ENCODE results near the gene PRSS8. TPM values are rescaled to one million over a fixed set of nuclear protein-coding genes. Genes with fewer than 3 reads are reported as not detected.
A peak's percentile ranks its signal among the peaks of the same experiment; 100 is the strongest.
"Not testable (repeated sequence)": the region's sequence is repeated elsewhere in the genome, so short reads cannot be mapped to it uniquely, and the experiment has no call there.

PRSS8 gene
- total and polyA plus RNA-seq, 11 donors = 0.17 to 0.44 (median 0.30) TPM; not detected in 5

DNA sequence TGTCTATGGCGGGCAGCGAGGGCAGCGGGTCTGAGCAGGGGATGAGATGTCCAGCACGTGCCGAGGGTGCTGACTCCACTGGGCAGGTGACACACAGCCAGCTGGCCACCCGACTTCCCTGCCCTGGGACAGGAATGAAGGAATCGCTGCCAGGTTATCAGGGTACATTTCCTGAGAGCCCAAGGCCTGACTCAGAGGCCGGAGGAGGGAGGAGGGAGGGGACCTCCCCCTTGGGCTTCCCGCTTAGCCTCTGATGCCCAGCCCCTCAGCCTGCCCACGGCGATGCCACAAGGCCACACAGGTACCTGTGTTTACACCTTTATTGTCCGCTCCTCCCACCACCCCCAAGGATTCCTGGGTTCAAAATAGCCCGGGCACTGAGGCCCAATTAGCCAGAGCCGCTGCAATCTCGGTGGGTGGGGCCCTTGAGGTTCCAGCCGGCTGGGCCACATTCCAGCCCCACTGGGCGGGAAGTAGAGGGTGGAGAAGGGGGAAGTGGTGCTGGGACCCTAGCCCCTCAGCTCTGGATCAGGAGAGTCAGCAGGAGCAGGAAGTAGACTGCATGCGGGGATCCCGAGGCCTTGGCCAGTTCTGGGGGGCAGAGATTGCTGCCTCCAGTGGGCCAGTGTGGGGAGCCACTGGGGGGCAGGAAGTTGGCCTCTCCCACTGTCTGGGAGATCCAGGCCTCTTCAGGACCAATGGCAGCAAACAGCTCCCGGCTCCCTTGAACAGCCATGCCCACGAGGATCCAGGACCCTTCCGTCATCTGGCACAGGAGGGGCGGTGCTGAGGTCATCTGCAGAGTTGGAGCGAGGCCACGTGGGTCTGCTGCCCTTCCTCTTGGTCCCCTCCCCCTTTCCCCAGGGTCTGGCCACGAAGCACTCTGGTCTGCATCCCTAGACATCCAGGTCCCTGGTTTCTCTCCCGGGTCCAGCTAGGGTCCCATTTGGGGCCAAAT, 3.4 kb upstream of the PRSS8 start:
- peak overlapping the region in 4 of 12 donors; percentile 22 to 60 (median 34) for H3K27ac ChIP-seq

GRCh38 chr16:31136822-31137499, 1.4 kb upstream of the PRSS8 start:
- intact Hi-C loops (cut with DNase I); H3K27me3 ChIP-seq; H3K27ac ChIP-seq; ATAC-seq; H3K4me3 ChIP-seq; H3K9me3 ChIP-seq; DNase-seq: not testable (repeated sequence)
- H3K36me3 ChIP-seq = peaks cover 0 to 11% (median 6%) of the 10 kb centered on the region in 9 donors
- H3K4me1 ChIP-seq = peaks cover 3 to 53% (median 23%) of the 10 kb centered on the region in 12 donors
- 90 to 95% (median 92%) methylated on average over 20 of the region's 20 CpGs for WGBS, 4 donors

More for the DNA sequence above, 3.4 kb upstream of the PRSS8 start:
- Histone ChIP-seq H3K36me3 (no peaks in the 10 kb centered on the region), H3K27me3 (no peaks in the 10 kb centered on the region), H3K4me1 (peaks cover 3 to 53% (median 30%) of the 10 kb centered on the region in 12 donors), H3K4me3 (peak overlapping the region in 4 of 12 donors; percentile 4 to 15 (median 7)), H3K9me3 (no peaks in the 10 kb centered on the region)
- WGBS, 4 donors = 35 to 42% (median 39%) methylated on average over 21 to 27 of the region's 27 CpGs
- peak in 3 of 5 donors; percentile 61 to 75 (median 71) for DNase-seq
- ATAC-seq = peak in 2 of 4 donors; percentile 3
- TF ChIP-seq POLR2A (IDR thresholded peaks at IDR 0.05) = no peak
- TF ChIP-seq, protein P1, sequence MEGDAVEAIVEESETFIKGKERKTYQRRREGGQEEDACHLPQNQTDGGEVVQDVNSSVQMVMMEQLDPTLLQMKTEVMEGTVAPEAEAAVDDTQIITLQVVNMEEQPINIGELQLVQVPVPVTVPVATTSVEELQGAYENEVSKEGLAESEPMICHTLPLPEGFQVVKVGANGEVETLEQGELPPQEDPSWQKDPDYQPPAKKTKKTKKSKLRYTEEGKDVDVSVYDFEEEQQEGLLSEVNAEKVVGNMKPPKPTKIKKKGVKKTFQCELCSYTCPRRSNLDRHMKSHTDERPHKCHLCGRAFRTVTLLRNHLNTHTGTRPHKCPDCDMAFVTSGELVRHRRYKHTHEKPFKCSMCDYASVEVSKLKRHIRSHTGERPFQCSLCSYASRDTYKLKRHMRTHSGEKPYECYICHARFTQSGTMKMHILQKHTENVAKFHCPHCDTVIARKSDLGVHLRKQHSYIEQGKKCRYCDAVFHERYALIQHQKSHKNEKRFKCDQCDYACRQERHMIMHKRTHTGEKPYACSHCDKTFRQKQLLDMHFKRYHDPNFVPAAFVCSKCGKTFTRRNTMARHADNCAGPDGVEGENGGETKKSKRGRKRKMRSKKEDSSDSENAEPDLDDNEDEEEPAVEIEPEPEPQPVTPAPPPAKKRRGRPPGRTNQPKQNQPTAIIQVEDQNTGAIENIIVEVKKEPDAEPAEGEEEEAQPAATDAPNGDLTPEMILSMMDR (IDR thresholded peaks at IDR 0.05) = no peak
- intact Hi-C loops (cut with DNase I) = no loop called here

GRCh38 chr16:31136287-31136662, 748 bp upstream of the PRSS8 start:
- Histone ChIP-seq H3K4me1 (peaks cover 0 to 46% (median 17%) of the 10 kb centered on the region in 12 donors), H3K27me3 (no peaks in the 10 kb centered on the region), H3K4me3 (no peak overlapping the region), H3K36me3 (peaks cover 0 to 18% (median 13%) of the 10 kb centered on the region in 9 donors), H3K9me3 (no peaks in the 10 kb centered on the region), H3K27ac (no peak overlapping the region)
- DNase-seq (no peak), ATAC-seq (no peak)
- intact Hi-C loops (cut with DNase I) = no loop called here
- TF ChIP-seq, protein P1 (IDR thresholded peaks at IDR 0.05) = no peak
- TF ChIP-seq POLR2A (IDR thresholded peaks at IDR 0.05) = no peak
- WGBS, 4 donors = 86 to 90% (median 88%) methylated on average over 6 of the region's 6 CpGs

DNA sequence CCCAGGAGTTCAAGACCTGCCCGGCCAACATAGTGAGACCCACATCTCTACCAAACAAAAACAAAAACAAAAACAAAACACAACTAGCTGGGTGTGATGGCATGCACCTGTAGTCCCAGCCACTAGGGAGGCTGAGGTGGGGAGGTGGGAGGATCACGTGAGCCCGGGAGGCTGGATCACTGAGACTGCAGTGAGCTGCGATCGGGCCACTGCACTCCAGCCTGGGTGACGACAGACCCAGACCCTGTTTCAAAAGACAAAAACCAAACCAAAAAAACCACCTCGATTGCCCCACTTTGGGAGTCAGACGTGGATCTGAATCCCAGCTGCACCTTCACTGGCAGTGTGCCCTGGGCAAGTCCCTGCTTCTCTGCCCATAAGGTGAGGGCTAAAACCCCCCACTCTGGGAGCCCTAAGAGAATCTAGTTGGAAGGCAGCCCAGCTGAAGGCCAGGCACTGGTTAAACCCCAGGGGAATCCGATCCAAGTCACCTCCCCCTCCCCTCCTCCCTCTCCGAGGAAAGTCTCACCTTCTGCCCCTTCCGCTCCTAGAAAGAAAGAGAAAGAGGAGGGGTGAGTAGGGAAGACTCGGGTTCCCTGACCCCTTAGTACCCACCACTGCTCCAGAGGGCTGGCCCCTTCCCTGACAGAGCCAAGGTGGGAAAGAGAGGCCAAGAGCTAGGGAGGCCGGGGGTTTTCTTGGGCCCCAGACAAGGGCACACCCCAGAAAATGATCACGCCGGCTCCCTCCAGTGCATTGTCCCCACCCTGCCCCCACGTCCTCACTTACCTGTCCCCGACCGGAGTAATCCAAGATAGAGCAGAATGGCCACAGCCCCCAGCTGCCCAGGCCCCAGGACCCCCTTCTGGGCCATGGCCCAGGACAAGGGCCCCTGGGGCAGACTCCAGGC, 647 bp downstream of the PRSS8 start:
- H3K9me3 ChIP-seq = no peaks in the 10 kb centered on the region
- WGBS, 4 donors = 25 to 37% (median 32%) methylated on average over 18 of the region's 18 CpGs
- no peak for TF ChIP-seq POLR2A (IDR thresholded peaks at IDR 0.05)
- H3K4me1 ChIP-seq = peaks cover 0 to 43% (median 14%) of the 10 kb centered on the region in 12 donors
- DNase-seq = no peak
- H3K27ac ChIP-seq = no peak overlapping the region
- intact Hi-C loops (cut with DNase I) = no loop called here
- no peak overlapping the region for H3K4me3 ChIP-seq
- H3K36me3 ChIP-seq = peaks cover 4 to 31% (median 26%) of the 10 kb centered on the region in 9 donors
- ATAC-seq = no peak
- H3K27me3 ChIP-seq = no peaks in the 10 kb centered on the region
